Neural progenitor cell (in vitro differentiated cells): ENCODE results near the gene MKS1.

Source experiments
- EZH2 ChIP-seq: fragments of 200-600 bp; sonication (generic); IDR thresholded peaks from 2 replicates; pipeline ENCODE4 v1.6.1; 2017; ENCODE audit warnings: antibody characterized with exemption, mild to moderate bottlenecking, moderate library complexity
- EZH2phosphoT487 ChIP-seq: fragments of 200-600 bp; sonication (generic); IDR thresholded peaks from 2 replicates; pipeline ENCODE4 v1.6.1; 2017; ENCODE audit warnings: antibody characterized with exemption
- TF ChIP-seq, protein P1 (sequence below): fragments of 200-600 bp; sonication (generic); IDR thresholded peaks from 2 replicates; pipeline ENCODE4 v1.5.1; 2017; ENCODE audit warnings: antibody characterized with exemption, mild to moderate bottlenecking

- TF ChIP-seq, protein P1, sequence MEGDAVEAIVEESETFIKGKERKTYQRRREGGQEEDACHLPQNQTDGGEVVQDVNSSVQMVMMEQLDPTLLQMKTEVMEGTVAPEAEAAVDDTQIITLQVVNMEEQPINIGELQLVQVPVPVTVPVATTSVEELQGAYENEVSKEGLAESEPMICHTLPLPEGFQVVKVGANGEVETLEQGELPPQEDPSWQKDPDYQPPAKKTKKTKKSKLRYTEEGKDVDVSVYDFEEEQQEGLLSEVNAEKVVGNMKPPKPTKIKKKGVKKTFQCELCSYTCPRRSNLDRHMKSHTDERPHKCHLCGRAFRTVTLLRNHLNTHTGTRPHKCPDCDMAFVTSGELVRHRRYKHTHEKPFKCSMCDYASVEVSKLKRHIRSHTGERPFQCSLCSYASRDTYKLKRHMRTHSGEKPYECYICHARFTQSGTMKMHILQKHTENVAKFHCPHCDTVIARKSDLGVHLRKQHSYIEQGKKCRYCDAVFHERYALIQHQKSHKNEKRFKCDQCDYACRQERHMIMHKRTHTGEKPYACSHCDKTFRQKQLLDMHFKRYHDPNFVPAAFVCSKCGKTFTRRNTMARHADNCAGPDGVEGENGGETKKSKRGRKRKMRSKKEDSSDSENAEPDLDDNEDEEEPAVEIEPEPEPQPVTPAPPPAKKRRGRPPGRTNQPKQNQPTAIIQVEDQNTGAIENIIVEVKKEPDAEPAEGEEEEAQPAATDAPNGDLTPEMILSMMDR, result peak; percentile 17
- no peak for TF ChIP-seq EZH2phosphoT487
- no peak for TF ChIP-seq EZH2
These were observed 8.1 kb downstream of the MKS1 start for GRCh38 chr17:58210922-58211321.
